Measurements from ENCODE around the gene RNF113B.

Gene RNF113B

GRCh38 chr13:98176777-98177608 lies at the start of gene RNF113B:
Gene RNF113B, minus strand, starts transcription at chr13:98177269. Its CDS starts 33 bp downstream, at chr13:98177236.
- in situ Hi-C loops (cut with HindIII; ENCODE audit: low sequenced_read_pairs) = no loop called here

- in situ Hi-C loops (cut with HindIII; ENCODE audit: low sequenced_read_pairs) = no loop called here
Measured at GRCh38 chr13:98226496-98226895, 49.4 kb upstream of the RNF113B start.

GRCh38 chr13:98225036-98225940 lies 48.2 kb upstream of the RNF113B start:
- in situ Hi-C loops (cut with HindIII; ENCODE audit: low sequenced_read_pairs) = no loop called here

- in situ Hi-C loops (cut with HindIII; ENCODE audit: low sequenced_read_pairs) = no loop called here
Measured at GRCh38 chr13:98224557-98224956, 47.5 kb upstream of the RNF113B start.

- in situ Hi-C loops (cut with HindIII; ENCODE audit: low sequenced_read_pairs) = no loop called here
Measured at GRCh38 chr13:98223741-98224140, 46.7 kb upstream of the RNF113B start.

GRCh38 chr13:98222816-98223215 lies 45.7 kb upstream of the RNF113B start:
- in situ Hi-C loops (cut with HindIII; ENCODE audit: low sequenced_read_pairs) = no loop called here

GRCh38 chr13:98222081-98222554 lies 45.0 kb upstream of the RNF113B start:
- in situ Hi-C loops (cut with HindIII; ENCODE audit: low sequenced_read_pairs) = no loop called here

- in situ Hi-C loops (cut with HindIII; ENCODE audit: low sequenced_read_pairs) = no loop called here
Measured at GRCh38 chr13:98221234-98221633, 44.2 kb upstream of the RNF113B start.

GRCh38 chr13:98220271-98220791 lies 43.3 kb upstream of the RNF113B start:
- in situ Hi-C loops (cut with HindIII; ENCODE audit: low sequenced_read_pairs) = no loop called here

- in situ Hi-C loops (cut with HindIII; ENCODE audit: low sequenced_read_pairs) = no loop called here
Measured at GRCh38 chr13:98219685-98220084, 42.6 kb upstream of the RNF113B start.

- in situ Hi-C loops (cut with HindIII; ENCODE audit: low sequenced_read_pairs) = no loop called here
Measured at GRCh38 chr13:98217597-98217996, 40.5 kb upstream of the RNF113B start.

GRCh38 chr13:98216711-98217285 lies 39.7 kb upstream of the RNF113B start:
- in situ Hi-C loops (cut with HindIII; ENCODE audit: low sequenced_read_pairs) = no loop called here

GRCh38 chr13:98216135-98216565 lies 39.1 kb upstream of the RNF113B start:
- in situ Hi-C loops (cut with HindIII; ENCODE audit: low sequenced_read_pairs) = no loop called here

- in situ Hi-C loops (cut with HindIII; ENCODE audit: low sequenced_read_pairs) = no loop called here
Measured at GRCh38 chr13:98215508-98215907, 38.4 kb upstream of the RNF113B start.

- in situ Hi-C loops (cut with HindIII; ENCODE audit: low sequenced_read_pairs) = no loop called here
Measured at GRCh38 chr13:98214707-98215106, 37.6 kb upstream of the RNF113B start.

- in situ Hi-C loops (cut with HindIII; ENCODE audit: low sequenced_read_pairs) = no loop called here
Measured at GRCh38 chr13:98214008-98214643, 37.1 kb upstream of the RNF113B start.

- in situ Hi-C loops (cut with HindIII; ENCODE audit: low sequenced_read_pairs) = no loop called here
Measured at GRCh38 chr13:98213354-98213753, 36.3 kb upstream of the RNF113B start.

- in situ Hi-C loops (cut with HindIII; ENCODE audit: low sequenced_read_pairs) = no loop called here
Measured at GRCh38 chr13:98212763-98213162, 35.7 kb upstream of the RNF113B start.

GRCh38 chr13:98208606-98209005 lies 31.5 kb upstream of the RNF113B start:
- in situ Hi-C loops (cut with HindIII; ENCODE audit: low sequenced_read_pairs) = no loop called here

GRCh38 chr13:98207416-98207815 lies 30.3 kb upstream of the RNF113B start:
- in situ Hi-C loops (cut with HindIII; ENCODE audit: low sequenced_read_pairs) = no loop called here
